Activated T-helper 17 cell treated with anti-CD3 and anti-CD28 coated beads, Interleukin-2, amount 50 U/mL, for 72 hours (primary cell): ENCODE results near the gene RBBP5. TPM values are rescaled to one million over a fixed set of nuclear protein-coding genes. Genes with fewer than 3 reads are reported as not detected.

ENCODE experiments used
- ATAC-seq: fragments of 150-1000 bp; cut with Tn5 transposase; replicated peaks from 2 replicates; pipeline ENCODE4 v1.10.0; 2021; ENCODE audit warnings: mild to moderate bottlenecking, moderate library complexity
- H3K27ac Mint-ChIP-seq: one replicate; pipeline ENCODE4 v1.8.0; 2022; ENCODE audit warnings: mixed read lengths
- H3K27me3 Mint-ChIP-seq: one replicate; pipeline ENCODE4 v1.8.0; 2022; ENCODE audit warnings: mixed read lengths
- H3K36me3 Mint-ChIP-seq: one replicate; pipeline ENCODE4 v1.8.0; 2022; ENCODE audit warnings: low read depth, mild to moderate bottlenecking, mixed read lengths
- H3K4me1 Mint-ChIP-seq: one replicate; pipeline ENCODE4 v1.8.0; 2022; ENCODE audit warnings: mixed read lengths
- H3K4me3 Mint-ChIP-seq: one replicate; pipeline ENCODE4 v1.8.0; 2022; ENCODE audit warnings: mild to moderate bottlenecking, mixed read lengths
- H3K9me3 Mint-ChIP-seq: one replicate; pipeline ENCODE4 v1.8.0; 2022; ENCODE audit warnings: mixed read lengths
- total RNA-seq, 2 donors: library from RNA; stranded (reverse); gene quantifications; one replicate each; pipeline ENCODE4 v1.2.3, GENCODE V29; 2022

RBBP5 gene
- total RNA-seq, 2 donors from 2014 or later = 14.6 to 23.5 TPM

DNA sequence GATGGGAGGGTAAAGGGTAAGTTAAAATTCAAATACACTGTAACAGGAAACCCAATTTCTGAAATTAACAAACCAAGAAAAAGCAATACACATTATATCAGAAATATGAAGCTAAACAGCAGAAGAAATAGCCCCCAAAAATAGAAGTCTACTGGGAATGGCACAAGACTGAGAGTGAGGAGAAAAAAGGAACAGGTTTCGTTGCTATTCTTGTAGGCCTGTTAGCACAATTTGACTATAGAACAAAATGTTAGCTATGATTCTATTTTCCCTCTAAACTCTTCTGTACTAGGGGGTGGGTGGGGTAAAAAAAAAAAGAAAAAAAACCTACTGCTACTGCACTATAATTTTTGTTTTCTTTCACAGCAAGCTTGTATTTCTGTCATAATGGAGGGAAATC, 12.5 kb downstream of the RBBP5 start:
- peaks cover 87% of the 10 kb centered on the region for H3K36me3 Mint-ChIP-seq
- no peaks in the 10 kb centered on the region for H3K27me3 Mint-ChIP-seq
- no peaks in the 10 kb centered on the region for H3K9me3 Mint-ChIP-seq
- no peak for ATAC-seq
- H3K4me1 Mint-ChIP-seq = peaks cover 14% of the 10 kb centered on the region
- no peak overlapping the region for H3K4me3 Mint-ChIP-seq
- H3K27ac Mint-ChIP-seq = no peak overlapping the region

DNA sequence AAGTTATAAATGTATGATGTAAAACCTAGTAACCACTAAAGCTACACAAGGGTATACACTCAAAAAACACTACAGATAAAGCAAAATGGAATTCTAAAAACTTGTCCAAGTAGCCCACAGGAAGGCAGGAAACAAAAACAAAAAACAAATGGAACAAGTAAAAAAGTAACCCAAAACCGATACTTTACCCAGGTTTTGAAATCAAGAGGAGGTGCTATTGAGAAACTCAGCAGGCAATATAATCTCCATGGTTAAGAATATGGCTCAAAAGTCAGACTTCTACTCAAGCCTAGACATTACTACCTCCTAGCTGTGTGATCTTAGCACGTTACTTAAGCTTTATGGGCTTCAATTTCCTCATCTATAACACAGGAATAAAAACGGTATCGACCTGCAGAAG, 13.3 kb downstream of the RBBP5 start:
- no peak for ATAC-seq
- Mint-ChIP-seq H3K36me3 (peaks cover 87% of the 10 kb centered on the region), H3K4me1 (peaks cover 14% of the 10 kb centered on the region), H3K27me3 (no peaks in the 10 kb centered on the region), H3K27ac (no peak overlapping the region), H3K4me3 (no peak overlapping the region), H3K9me3 (no peaks in the 10 kb centered on the region)

DNA sequence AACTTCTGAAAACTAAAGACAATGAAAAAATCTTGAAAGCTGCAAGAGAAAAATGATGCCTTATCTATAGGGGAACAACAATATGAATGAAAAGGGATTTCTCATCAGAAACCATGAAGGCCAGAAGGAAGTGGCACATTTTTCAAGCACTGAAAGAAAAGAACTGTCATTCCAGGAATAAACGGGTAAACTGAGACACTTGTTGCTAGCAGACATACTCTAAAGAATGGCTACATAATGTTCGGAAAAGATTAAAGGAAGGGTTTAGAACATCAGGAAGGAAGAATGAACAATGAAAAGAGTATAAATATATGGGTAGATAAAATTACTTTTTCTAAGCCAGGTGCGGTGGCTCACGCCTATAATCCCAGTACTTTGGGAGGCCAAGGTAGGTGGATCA, 14.5 kb downstream of the RBBP5 start:
- no peaks in the 10 kb centered on the region for H3K27me3 Mint-ChIP-seq

DNA sequence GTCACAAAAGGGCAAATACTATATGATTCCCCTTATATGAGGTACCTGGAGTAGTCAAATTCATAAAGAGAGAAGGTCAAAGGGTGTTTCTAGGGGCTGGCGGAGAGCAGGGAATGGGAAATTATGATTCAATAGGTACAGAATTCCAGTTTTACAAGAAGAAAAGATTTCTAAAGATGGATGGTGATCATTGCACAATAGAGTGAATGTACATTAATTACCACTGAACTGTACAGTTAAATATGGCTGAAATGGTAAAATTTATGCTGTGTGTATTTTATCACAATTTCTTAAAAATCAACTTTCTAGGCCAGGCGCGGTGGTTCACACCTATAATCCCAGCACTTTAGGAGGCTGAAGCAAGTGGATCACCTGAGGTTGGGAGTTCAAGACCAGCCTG, 19.4 kb downstream of the RBBP5 start:
- no peaks in the 10 kb centered on the region for H3K27me3 Mint-ChIP-seq
- no peak overlapping the region for H3K27ac Mint-ChIP-seq
- no peak for ATAC-seq
- H3K9me3 Mint-ChIP-seq = no peaks in the 10 kb centered on the region
- H3K36me3 Mint-ChIP-seq = peaks cover 100% of the 10 kb centered on the region
- peaks cover 3% of the 10 kb centered on the region for H3K4me1 Mint-ChIP-seq
- no peak overlapping the region for H3K4me3 Mint-ChIP-seq

More for the DNA sequence above, 14.5 kb downstream of the RBBP5 start:
- H3K4me1 Mint-ChIP-seq = peaks cover 12% of the 10 kb centered on the region
- ATAC-seq = no peak
- H3K9me3 Mint-ChIP-seq = no peaks in the 10 kb centered on the region
- H3K36me3 Mint-ChIP-seq = peaks cover 89% of the 10 kb centered on the region
- no peak overlapping the region for H3K4me3 Mint-ChIP-seq
- peak overlapping the region; percentile 10 for H3K27ac Mint-ChIP-seq

DNA sequence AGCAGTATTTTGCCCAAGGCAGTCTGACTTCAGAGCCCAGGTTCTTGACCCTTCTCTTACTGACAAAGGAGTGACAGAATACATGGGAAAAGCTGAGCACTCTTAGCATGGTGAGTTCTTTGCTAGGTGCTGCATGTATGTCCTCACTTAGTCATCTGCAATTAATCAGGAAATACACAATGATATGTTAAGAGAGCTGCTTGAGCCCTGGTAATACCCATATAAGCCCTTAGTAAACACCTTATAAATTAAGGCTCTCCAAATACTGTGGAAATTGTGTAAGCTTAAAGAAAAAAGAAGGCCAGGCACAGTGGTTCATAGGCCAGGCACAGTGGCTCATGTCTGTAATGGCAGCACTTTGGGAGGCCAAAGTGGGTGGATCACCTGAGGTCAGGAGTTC, 23.5 kb downstream of the RBBP5 start:
- no peak for ATAC-seq
- Mint-ChIP-seq H3K27me3 (no peaks in the 10 kb centered on the region), H3K4me3 (no peak overlapping the region), H3K9me3 (no peaks in the 10 kb centered on the region), H3K27ac (no peak overlapping the region), H3K4me1 (no peaks in the 10 kb centered on the region), H3K36me3 (peaks cover 98% of the 10 kb centered on the region)

DNA sequence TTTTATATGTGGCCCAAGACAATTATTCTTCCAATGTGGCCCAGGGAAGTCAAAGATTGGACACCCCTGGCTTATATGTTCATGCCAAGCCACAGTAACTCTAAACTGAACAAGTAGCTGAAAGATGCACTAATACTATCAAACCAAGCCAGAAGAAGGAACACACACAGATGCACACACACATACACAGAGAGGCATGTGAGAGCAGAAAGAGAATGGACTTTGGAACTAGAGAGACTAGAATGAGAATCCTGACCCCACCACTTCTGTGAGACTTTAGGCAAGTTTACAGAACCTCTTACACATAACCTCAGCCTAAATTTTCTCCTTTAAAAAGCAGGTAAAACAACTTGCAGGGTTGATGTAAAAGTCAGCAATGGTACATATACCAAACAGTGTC, 26.4 kb downstream of the RBBP5 start:
- H3K27ac Mint-ChIP-seq = peak overlapping the region; percentile 5
- no peak overlapping the region for H3K4me3 Mint-ChIP-seq
- H3K4me1 Mint-ChIP-seq = peaks cover 3% of the 10 kb centered on the region
- no peak for ATAC-seq
- peaks cover 98% of the 10 kb centered on the region for H3K36me3 Mint-ChIP-seq
- H3K27me3 Mint-ChIP-seq = no peaks in the 10 kb centered on the region
- H3K9me3 Mint-ChIP-seq = no peaks in the 10 kb centered on the region

DNA sequence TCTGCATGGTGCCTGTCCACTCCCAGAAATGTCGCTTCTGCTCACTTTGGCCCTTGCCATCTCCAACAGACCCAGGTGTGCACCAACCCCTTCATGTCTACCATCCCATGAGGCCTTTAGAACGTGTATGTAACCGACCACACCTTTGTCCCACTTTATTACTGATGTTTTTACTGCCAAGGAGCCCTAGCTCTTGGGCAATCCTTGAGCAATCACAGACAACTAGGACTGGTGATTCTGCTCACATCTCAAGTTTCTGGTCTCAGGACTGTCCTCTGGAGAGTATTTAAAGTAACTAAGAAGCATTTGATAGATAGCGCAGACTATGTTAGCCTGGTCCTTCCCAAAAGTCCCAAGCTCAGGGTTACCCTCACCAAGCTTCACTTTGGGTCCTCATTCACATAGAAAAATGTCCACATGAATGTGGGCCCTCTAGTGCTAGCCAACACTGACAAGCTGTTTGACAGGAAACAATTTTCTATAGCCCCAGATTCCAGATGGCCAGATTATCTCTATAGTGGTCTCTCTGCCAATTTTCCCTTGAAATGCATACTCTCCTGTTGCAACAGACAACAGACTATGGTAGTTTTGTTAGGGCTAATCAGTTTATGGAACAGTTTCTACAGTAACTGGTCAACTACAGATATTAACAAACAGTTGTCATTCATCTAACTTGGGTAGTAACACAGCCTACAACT, 30.6 kb downstream of the RBBP5 start:
- no peak overlapping the region for H3K4me3 Mint-ChIP-seq
- ATAC-seq = no peak
- peak overlapping the region; percentile 89 for H3K27ac Mint-ChIP-seq
- no peaks in the 10 kb centered on the region for H3K9me3 Mint-ChIP-seq
- no peaks in the 10 kb centered on the region for H3K27me3 Mint-ChIP-seq
- peaks cover 98% of the 10 kb centered on the region for H3K36me3 Mint-ChIP-seq
- peaks cover 4% of the 10 kb centered on the region for H3K4me1 Mint-ChIP-seq

DNA sequence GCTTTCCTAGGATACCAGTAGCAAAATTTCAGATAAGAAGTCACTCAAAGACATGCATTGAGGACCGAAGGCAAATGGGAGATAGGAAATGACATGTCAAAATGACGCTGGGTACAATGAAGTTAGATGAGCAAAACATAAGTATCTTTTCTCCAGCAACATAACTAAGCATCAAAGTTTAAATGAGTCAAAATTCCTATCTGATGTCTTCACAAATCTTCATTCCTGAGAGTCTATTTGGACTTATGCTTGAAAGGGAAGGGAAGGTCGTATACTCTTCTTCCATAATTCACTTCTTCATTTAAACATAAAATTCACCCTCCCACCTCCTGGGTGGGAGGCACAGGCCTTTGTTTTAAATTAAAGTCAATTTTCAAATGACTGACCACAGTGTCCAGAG, 33.4 kb downstream of the RBBP5 start:
- Mint-ChIP-seq H3K9me3 (no peaks in the 10 kb centered on the region), H3K27me3 (no peaks in the 10 kb centered on the region), H3K4me1 (peaks cover 4% of the 10 kb centered on the region), H3K27ac (no peak overlapping the region), H3K4me3 (no peak overlapping the region), H3K36me3 (peaks cover 94% of the 10 kb centered on the region)
- ATAC-seq = no peak

DNA sequence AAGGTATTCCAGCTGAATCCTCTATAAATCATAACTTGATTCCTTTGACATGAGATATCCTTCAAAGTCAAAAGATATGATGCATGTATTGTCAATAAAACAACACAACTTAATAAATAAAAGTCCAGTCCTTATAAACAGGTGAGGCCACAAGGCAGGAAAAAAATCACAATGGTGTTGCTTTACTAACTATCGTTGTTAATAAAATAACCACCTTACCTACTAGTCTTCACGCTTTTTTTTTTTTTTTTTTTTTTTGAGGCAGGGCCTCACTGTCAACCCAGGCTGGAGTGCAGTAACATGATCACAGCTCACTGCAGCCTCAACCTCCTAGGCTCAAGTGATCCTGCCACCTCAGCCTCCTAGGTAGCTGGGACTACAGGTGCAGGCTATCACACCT, 37.4 kb downstream of the RBBP5 start, which contains the start of gene TMEM81:
Gene TMEM81 (minus strand): TSS at position 101 of the 400 bp plus-strand sequence. CDS start 140 bp downstream, outside the sequence.
- no peak for ATAC-seq
- H3K36me3 Mint-ChIP-seq = peaks cover 56% of the 10 kb centered on the region
- no peaks in the 10 kb centered on the region for H3K9me3 Mint-ChIP-seq
- H3K4me1 Mint-ChIP-seq = no peaks in the 10 kb centered on the region
- H3K27ac Mint-ChIP-seq = no peak within 1 kb of the TSS
- H3K4me3 Mint-ChIP-seq = no peak within 1 kb of the TSS
- no peaks in the 10 kb centered on the region for H3K27me3 Mint-ChIP-seq

DNA sequence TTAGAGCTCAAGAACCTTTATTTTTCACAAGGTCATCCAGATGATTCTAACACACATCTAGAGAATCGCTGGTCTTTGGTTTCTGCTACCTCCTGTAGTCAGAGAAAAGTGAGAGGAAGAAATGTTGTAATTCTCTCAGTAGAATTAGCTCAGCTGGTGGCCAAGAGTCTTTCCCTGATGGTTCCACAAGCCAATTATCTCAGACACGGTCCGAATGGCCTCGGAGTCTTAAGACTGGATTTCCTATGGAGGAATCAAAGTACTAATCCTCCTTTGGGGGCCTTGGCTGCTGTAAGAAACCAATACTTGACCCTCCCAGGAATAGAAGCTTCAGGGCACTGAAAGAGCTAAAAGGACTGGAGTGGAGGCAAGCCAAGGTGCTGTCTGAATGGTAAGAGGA, 39.3 kb downstream of the RBBP5 start:
- no peak for ATAC-seq
- H3K4me3 Mint-ChIP-seq = no peak overlapping the region
- H3K4me1 Mint-ChIP-seq = no peaks in the 10 kb centered on the region
- H3K36me3 Mint-ChIP-seq = peaks cover 36% of the 10 kb centered on the region
- no peak overlapping the region for H3K27ac Mint-ChIP-seq
- no peaks in the 10 kb centered on the region for H3K9me3 Mint-ChIP-seq
- H3K27me3 Mint-ChIP-seq = no peaks in the 10 kb centered on the region

DNA sequence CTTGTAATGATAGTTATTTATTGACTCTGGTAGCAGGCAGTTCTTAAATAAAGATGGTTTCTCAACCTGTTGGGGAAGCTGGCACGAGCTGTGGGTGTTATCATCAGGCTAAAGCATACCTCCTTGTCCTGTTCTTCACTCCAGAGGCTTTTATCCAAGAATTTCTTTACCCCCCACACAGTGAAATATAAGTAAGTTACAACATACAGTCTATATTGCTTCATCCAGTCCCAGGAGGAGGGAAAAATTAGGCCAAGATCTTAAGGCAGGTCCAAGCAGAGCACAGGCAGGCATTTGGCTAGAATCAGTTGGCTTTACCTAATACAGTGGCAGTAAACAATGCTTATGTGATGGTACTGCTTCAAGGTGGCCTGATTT, 43.9 kb downstream of the RBBP5 start:
- no peaks in the 10 kb centered on the region for H3K9me3 Mint-ChIP-seq
- H3K4me3 Mint-ChIP-seq = no peak overlapping the region
- ATAC-seq = no peak
- no peak overlapping the region for H3K27ac Mint-ChIP-seq
- H3K36me3 Mint-ChIP-seq = no peaks in the 10 kb centered on the region
- H3K4me1 Mint-ChIP-seq = no peaks in the 10 kb centered on the region
- no peaks in the 10 kb centered on the region for H3K27me3 Mint-ChIP-seq

DNA sequence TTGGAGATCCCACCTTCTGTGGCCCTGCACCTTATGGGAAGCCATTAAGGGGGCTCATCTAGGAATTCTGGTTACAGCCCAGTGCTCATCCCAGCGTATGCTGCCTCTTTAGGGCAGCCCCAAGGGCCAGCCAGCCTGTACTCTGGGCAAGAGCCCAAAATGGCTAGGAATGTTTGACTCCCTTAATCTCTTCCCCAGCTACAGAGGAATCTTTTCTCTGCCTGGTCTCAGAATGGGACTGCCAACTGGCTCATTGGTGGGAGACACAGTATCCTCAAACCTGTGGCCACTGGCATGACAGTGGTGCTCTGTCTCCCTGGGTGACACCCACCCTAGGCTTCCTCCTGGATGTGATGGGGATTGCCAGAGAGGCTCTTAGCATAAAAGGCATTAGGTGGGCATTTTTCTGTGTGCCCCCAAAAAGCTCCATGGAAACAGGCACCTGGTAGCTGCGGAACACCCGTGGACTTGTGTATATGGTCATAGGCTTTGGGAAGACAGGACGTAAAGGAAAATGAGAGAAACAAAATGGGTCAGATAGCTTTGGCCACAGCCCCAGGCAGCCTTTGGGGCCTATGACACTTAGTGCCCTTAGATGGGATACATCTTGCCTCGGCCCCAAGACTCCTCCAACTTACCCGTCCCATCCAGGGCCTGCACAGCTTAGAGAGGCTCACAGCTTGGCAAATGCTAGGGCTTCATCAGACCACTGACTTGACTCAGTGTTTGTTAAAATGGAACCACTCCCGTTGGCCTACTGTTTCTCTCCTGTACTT, 44.4 kb downstream of the RBBP5 start:
- Mint-ChIP-seq H3K27me3 (no peaks in the 10 kb centered on the region), H3K27ac (no peak overlapping the region), H3K4me3 (no peak overlapping the region), H3K4me1 (no peaks in the 10 kb centered on the region), H3K9me3 (no peaks in the 10 kb centered on the region), H3K36me3 (no peaks in the 10 kb centered on the region)
- ATAC-seq = no peak

DNA sequence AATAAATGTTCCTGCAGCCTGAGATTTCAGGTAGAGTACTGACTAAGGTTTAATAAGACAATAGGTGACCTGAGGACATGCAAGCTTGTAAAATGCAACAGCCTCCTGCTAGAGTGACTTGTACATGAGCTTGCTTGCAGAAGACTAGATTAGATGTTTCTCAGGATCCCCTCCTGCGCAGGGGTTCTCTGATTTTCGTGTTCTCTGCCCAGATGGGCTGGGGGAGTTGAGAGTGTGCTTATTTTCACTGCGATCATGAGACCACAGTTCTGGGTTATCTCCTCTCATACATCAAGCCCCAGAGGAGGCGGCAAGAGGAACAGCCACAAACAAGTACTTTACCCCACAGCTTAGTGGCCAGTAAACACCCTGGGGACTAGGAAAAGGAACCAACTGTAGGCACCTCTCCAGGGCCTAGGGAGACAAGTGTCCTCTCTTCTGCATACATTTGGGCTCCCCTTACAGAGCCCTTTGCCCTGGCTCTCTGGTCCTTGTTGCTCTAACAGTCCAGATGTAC, 45.5 kb downstream of the RBBP5 start:
- H3K27me3 Mint-ChIP-seq = no peaks in the 10 kb centered on the region
- H3K27ac Mint-ChIP-seq = no peak overlapping the region
- H3K36me3 Mint-ChIP-seq = no peaks in the 10 kb centered on the region
- ATAC-seq = no peak
- no peak overlapping the region for H3K4me3 Mint-ChIP-seq
- no peaks in the 10 kb centered on the region for H3K4me1 Mint-ChIP-seq
- no peaks in the 10 kb centered on the region for H3K9me3 Mint-ChIP-seq

DNA sequence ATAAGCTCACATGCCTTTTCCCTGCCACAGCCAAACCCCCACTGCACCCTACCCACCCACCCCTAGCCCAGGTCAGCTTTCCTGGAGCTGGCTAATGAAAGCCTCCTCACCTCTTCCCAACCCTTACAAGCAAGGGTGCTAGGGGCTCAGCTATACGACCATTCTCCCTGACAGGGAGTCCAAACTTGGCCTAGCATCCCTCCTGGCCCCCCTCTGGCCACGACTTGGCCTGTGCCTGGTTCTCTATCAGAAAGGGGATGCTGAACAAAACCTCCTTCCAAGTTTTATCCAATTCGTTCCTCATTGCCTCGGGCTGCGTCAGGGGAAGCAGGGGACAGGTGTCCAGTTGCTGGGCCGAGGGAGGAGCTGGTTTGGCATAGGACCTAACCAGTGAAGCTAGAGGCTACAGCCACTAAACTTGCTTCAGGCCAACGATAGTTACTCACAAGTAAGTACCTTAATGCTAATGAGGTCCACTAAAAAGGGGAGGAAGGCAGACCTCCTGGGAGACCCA, 46.1 kb downstream of the RBBP5 start:
- no peaks in the 10 kb centered on the region for H3K9me3 Mint-ChIP-seq
- no peaks in the 10 kb centered on the region for H3K4me1 Mint-ChIP-seq
- no peak for ATAC-seq
- no peak overlapping the region for H3K4me3 Mint-ChIP-seq
- H3K27ac Mint-ChIP-seq = no peak overlapping the region
- H3K27me3 Mint-ChIP-seq = no peaks in the 10 kb centered on the region
- H3K36me3 Mint-ChIP-seq = no peaks in the 10 kb centered on the region

DNA sequence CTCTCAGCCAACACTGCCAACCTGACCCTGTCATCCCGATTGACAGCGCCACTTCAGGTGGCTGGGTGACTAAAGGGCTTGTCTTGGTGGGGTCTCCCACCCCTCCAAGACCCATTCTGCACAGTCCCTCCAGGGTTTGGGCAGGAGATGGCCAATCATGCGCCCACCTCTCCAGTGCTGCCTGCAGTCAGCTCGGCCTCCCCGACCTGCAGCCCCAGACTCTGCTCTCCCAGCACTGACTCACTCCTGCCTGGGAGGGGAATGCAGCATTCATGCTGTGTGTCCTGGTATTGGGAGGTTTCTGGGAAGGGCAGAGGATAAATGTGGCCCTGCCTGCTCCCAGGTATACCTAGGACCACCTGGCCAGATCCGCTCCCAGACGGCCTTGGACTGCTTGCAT, 47.3 kb downstream of the RBBP5 start:
- H3K27ac Mint-ChIP-seq = no peak overlapping the region
- no peaks in the 10 kb centered on the region for H3K9me3 Mint-ChIP-seq
- H3K27me3 Mint-ChIP-seq = no peaks in the 10 kb centered on the region
- no peak overlapping the region for H3K4me3 Mint-ChIP-seq
- H3K4me1 Mint-ChIP-seq = no peaks in the 10 kb centered on the region
- no peak for ATAC-seq
- no peaks in the 10 kb centered on the region for H3K36me3 Mint-ChIP-seq
